Measurements from ENCODE around the gene ALK.

Gene ALK

DNA sequence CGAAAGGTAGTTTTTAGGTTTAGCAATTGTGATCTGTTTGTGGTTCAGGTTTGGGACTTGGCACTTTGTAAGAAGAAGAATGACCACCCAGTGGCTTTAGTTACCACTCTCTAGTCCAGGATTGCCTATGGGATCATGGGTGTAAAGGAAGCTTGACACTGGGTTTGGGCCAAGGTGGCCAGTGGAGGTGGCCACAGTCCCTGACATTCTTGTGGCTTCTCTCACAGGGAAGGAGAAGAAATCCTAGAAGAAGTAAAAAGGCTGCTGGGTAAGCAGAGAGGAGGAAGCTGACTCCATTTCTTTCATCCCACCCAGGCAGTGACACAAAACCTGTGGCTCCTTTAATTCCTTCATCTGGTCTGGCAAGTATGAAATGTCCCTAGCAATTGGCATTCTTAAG, 411.5 kb downstream of the ALK start:
- Histone ChIP-seq H3K4me3 (ENCODE audit: insufficient read length, low read depth) (no peak overlapping the region), H3K9me3 (ENCODE audit: insufficient read depth, low read length) (no peaks in the 10 kb centered on the region), H3K36me3 (ENCODE audit: insufficient read depth, insufficient read length, low read length) (no peaks in the 10 kb centered on the region), H3K9ac (ENCODE audit: insufficient read length, low read depth) (no peak overlapping the region), H3K4me1 (ENCODE audit: insufficient read depth, insufficient read length) (no peaks in the 10 kb centered on the region), H3K27me3 (ENCODE audit: insufficient read depth, insufficient read length) (no peaks in the 10 kb centered on the region)
- no peak for DNase-seq (ENCODE audit: low read depth, low spot score)
- no peak for TF ChIP-seq YY1 (IDR thresholded peaks at IDR 0.05; ENCODE audit: insufficient read depth, insufficient read length)
- TF ChIP-seq ZNF274 (IDR thresholded peaks at IDR 0.05; ENCODE audit: low read depth, low read length) = no peak

DNA sequence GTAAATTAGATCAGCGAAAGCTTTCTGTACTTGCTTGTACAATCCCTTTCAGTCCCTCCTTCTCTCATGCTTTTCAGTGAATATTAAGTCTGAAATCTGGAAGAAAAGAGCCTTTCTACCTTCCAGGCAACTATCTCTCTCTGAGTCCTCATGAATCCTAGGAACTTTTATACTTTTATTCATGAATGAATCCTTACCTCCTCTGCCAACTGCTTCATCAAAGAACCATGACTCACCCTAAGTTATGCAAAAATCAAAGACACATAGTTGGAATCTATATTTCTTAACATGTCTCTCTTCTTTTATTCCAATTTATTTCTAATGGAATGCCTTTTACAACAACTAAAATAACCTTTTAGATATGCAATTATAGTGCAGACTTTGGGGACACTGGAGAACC, 412.0 kb downstream of the ALK start:
- H3K36me3 ChIP-seq (ENCODE audit: insufficient read depth, insufficient read length, low read length) = no peaks in the 10 kb centered on the region
- no peak for DNase-seq (ENCODE audit: low read depth, low spot score)
- no peaks in the 10 kb centered on the region for H3K27me3 ChIP-seq (ENCODE audit: insufficient read depth, insufficient read length)
- no peaks in the 10 kb centered on the region for H3K9me3 ChIP-seq (ENCODE audit: insufficient read depth, low read length)
- no peak overlapping the region for H3K9ac ChIP-seq (ENCODE audit: insufficient read length, low read depth)
- H3K4me1 ChIP-seq (ENCODE audit: insufficient read depth, insufficient read length) = no peaks in the 10 kb centered on the region
- no peak overlapping the region for H3K4me3 ChIP-seq (ENCODE audit: insufficient read length, low read depth)
- TF ChIP-seq SUZ12 (IDR thresholded peaks at IDR 0.05; ENCODE audit: extremely low read depth, insufficient read depth, insufficient read length) = no peak
- TF ChIP-seq YY1 (IDR thresholded peaks at IDR 0.05; ENCODE audit: insufficient read depth, insufficient read length) = no peak
- no peak for TF ChIP-seq ZNF274 (IDR thresholded peaks at IDR 0.05; ENCODE audit: low read depth, low read length)

DNA sequence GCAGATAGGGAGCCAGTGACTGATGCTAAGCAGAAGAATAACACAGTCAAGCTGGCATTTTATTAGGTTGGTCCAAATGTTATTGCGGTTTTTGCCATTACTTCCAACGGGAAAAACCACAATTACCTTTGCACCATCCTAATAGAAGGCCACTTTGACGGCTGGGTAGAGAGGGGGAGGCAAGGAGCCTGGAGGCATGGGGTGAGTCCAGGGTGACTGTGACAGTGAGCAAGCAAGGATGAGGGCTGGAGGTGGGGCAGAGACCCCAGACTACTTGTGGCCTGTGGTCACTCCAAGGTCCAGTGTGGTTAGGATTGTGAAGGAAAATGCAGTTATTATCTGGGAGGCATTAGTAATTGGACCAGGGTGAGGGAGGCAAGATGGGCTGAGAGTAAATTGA, 416.6 kb downstream of the ALK start:
- no peak overlapping the region for H3K9ac ChIP-seq (ENCODE audit: insufficient read length, low read depth)
- no peaks in the 10 kb centered on the region for H3K27me3 ChIP-seq (ENCODE audit: insufficient read depth, insufficient read length)
- no peak for DNase-seq (ENCODE audit: low read depth, low spot score)
- H3K9me3 ChIP-seq (ENCODE audit: insufficient read depth, low read length) = no peaks in the 10 kb centered on the region
- TF ChIP-seq ZNF274 (IDR thresholded peaks at IDR 0.05; ENCODE audit: low read depth, low read length) (no peak), SUZ12 (IDR thresholded peaks at IDR 0.05; ENCODE audit: extremely low read depth, insufficient read depth, insufficient read length) (no peak), YY1 (IDR thresholded peaks at IDR 0.05; ENCODE audit: insufficient read depth, insufficient read length) (no peak)
- no peak overlapping the region for H3K4me3 ChIP-seq (ENCODE audit: insufficient read length, low read depth)
- no peaks in the 10 kb centered on the region for H3K4me1 ChIP-seq (ENCODE audit: insufficient read depth, insufficient read length)
- no peaks in the 10 kb centered on the region for H3K36me3 ChIP-seq (ENCODE audit: insufficient read depth, insufficient read length, low read length)

DNA sequence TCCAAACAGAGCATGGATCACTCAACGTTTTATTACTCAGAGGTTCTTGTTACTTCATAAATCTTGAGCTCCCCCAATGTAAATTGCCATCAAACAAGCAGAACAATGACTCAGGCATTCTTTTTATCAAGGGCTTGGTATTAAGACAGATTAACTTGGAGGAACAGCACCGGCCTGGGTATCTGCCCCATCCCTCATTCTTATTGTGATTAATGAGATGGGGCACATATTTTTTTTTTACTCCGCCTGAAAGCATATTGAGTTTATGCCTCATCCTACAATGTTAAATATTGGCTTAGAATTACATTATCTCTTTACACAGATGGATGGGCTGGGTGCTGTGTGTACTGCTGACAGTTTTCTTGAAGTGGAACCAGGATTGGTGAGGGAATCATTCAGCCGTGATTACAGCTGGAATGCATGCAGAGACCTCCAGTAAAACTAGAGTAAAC, 418.9 kb downstream of the ALK start:
- Histone ChIP-seq H3K4me1 (ENCODE audit: insufficient read depth, insufficient read length) (no peaks in the 10 kb centered on the region), H3K27me3 (ENCODE audit: insufficient read depth, insufficient read length) (no peaks in the 10 kb centered on the region), H3K9ac (ENCODE audit: insufficient read length, low read depth) (no peak overlapping the region), H3K9me3 (ENCODE audit: insufficient read depth, low read length) (no peaks in the 10 kb centered on the region), H3K36me3 (ENCODE audit: insufficient read depth, insufficient read length, low read length) (no peaks in the 10 kb centered on the region), H3K4me3 (ENCODE audit: insufficient read length, low read depth) (no peak overlapping the region)
- no peak for TF ChIP-seq SUZ12 (IDR thresholded peaks at IDR 0.05; ENCODE audit: extremely low read depth, insufficient read depth, insufficient read length)
- no peak for TF ChIP-seq ZNF274 (IDR thresholded peaks at IDR 0.05; ENCODE audit: low read depth, low read length)
- no peak for TF ChIP-seq YY1 (IDR thresholded peaks at IDR 0.05; ENCODE audit: insufficient read depth, insufficient read length)
- DNase-seq (ENCODE audit: low read depth, low spot score) = no peak

DNA sequence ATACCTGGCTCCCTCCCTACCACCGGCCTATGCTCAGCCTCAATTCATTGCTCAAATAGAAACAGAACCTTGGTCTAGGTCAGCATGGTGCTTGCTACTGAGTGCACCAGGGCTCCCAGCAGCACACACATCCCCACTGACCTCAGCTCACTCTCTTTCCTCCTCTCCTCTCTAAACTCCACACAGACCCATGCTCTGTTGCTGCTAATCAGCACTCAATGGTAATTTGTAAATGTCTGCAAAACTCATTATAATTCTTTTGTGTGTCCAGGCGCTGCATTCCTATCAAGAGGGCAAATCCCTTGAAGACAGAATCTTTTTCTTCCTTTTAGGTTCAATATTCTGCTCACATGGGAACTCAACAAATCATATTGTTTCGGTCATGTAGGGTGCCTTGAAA, 424.0 kb downstream of the ALK start:
- TF ChIP-seq YY1 (IDR thresholded peaks at IDR 0.05; ENCODE audit: insufficient read depth, insufficient read length) (no peak), SUZ12 (IDR thresholded peaks at IDR 0.05; ENCODE audit: extremely low read depth, insufficient read depth, insufficient read length) (no peak), ZNF274 (IDR thresholded peaks at IDR 0.05; ENCODE audit: low read depth, low read length) (no peak)
- no peak overlapping the region for H3K4me3 ChIP-seq (ENCODE audit: insufficient read length, low read depth)

DNA sequence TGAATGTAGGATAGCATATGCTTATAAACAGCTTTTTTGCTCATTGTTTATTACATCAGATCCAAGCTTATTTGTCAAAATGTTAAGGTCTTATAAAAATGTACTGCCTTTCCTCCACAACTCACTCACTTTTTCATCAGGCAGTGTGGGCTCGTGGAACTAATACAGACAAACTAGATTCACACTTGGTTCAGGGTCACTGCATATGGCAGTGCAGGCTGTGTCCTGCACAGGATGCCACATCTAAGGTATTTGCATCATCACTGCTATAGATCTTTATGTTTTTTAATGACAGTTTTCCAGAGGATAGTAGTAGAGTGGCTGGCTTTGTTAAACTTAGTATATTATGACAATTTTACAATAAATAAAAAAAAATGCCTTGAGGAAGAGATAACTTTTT, 425.2 kb downstream of the ALK start:
- Histone ChIP-seq H3K9ac (ENCODE audit: insufficient read length, low read depth) (no peak overlapping the region), H3K36me3 (ENCODE audit: insufficient read depth, insufficient read length, low read length) (no peaks in the 10 kb centered on the region), H3K27me3 (ENCODE audit: insufficient read depth, insufficient read length) (no peaks in the 10 kb centered on the region), H3K9me3 (ENCODE audit: insufficient read depth, low read length) (no peaks in the 10 kb centered on the region), H3K4me1 (ENCODE audit: insufficient read depth, insufficient read length) (no peaks in the 10 kb centered on the region), H3K4me3 (ENCODE audit: insufficient read length, low read depth) (no peak overlapping the region)
- no peak for TF ChIP-seq SUZ12 (IDR thresholded peaks at IDR 0.05; ENCODE audit: extremely low read depth, insufficient read depth, insufficient read length)
- TF ChIP-seq ZNF274 (IDR thresholded peaks at IDR 0.05; ENCODE audit: low read depth, low read length) = no peak
- no peak for TF ChIP-seq YY1 (IDR thresholded peaks at IDR 0.05; ENCODE audit: insufficient read depth, insufficient read length)
- no peak for DNase-seq (ENCODE audit: low read depth, low spot score)

More for the DNA sequence above, 424.0 kb downstream of the ALK start:
- Histone ChIP-seq H3K4me1 (ENCODE audit: insufficient read depth, insufficient read length) (no peaks in the 10 kb centered on the region), H3K36me3 (ENCODE audit: insufficient read depth, insufficient read length, low read length) (no peaks in the 10 kb centered on the region), H3K27me3 (ENCODE audit: insufficient read depth, insufficient read length) (no peaks in the 10 kb centered on the region), H3K9ac (ENCODE audit: insufficient read length, low read depth) (no peak overlapping the region), H3K9me3 (ENCODE audit: insufficient read depth, low read length) (no peaks in the 10 kb centered on the region)
- DNase-seq (ENCODE audit: low read depth, low spot score) = no peak

DNA sequence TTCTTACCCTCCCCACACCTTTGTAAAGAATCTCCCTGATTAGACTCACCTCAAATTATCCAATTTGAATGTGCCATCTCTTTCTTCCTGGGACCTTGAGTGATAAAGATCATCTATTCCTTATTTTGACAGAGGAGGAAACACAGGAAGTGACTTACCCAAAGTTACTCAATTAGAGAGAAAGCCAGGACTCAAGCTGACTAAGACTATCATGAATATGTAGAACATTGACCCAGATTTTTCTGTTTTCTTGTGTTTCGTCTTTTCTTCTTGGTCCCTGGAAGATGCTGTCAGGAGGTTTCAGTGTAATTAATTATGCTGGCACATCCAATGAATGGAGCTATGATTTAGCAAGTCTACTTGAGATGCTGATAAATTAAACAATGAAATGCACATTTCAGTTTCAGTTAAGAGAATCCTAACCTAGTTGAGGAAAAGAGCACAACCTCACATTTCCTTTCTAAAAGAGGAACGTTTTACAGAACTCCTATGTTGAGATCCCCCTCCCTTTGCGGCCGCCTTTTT, 425.8 kb downstream of the ALK start:
- Histone ChIP-seq H3K9me3 (ENCODE audit: insufficient read depth, low read length) (no peaks in the 10 kb centered on the region), H3K9ac (ENCODE audit: insufficient read length, low read depth) (no peak overlapping the region), H3K4me1 (ENCODE audit: insufficient read depth, insufficient read length) (no peaks in the 10 kb centered on the region), H3K27me3 (ENCODE audit: insufficient read depth, insufficient read length) (no peaks in the 10 kb centered on the region), H3K36me3 (ENCODE audit: insufficient read depth, insufficient read length, low read length) (no peaks in the 10 kb centered on the region), H3K4me3 (ENCODE audit: insufficient read length, low read depth) (no peak overlapping the region)
- TF ChIP-seq SUZ12 (IDR thresholded peaks at IDR 0.05; ENCODE audit: extremely low read depth, insufficient read depth, insufficient read length) (no peak), ZNF274 (IDR thresholded peaks at IDR 0.05; ENCODE audit: low read depth, low read length) (no peak), YY1 (IDR thresholded peaks at IDR 0.05; ENCODE audit: insufficient read depth, insufficient read length) (no peak)
- DNase-seq (ENCODE audit: low read depth, low spot score) = no peak

Measured in NT2/D1 (cell line).